CD4-positive, alpha-beta T cell treated with Interleukin-21 for 1 hour (primary cell): ENCODE results near the gene IRF2BPL.
A peak's percentile ranks its signal among the peaks of the same experiment; 100 is the strongest.
"Not testable (repeated sequence)": the region's sequence is repeated elsewhere in the genome, so short reads cannot be mapped to it uniquely, and the experiment has no call there.

ENCODE experiments used
- DNase-seq: peaks from one replicate; pipeline ENCODE4 v3.0.0-alpha.2; 2020

The IRF2BPL gene

GRCh38 chr14:77033622-77034589, 5.4 kb upstream of the IRF2BPL start:
- peak; percentile 90 for DNase-seq

GRCh38 chr14:77032844-77033621, 4.5 kb upstream of the IRF2BPL start:
- peak; percentile 84 for DNase-seq

- DNase-seq: no peak
These were observed 4.0 kb upstream of the IRF2BPL start for GRCh38 chr14:77032491-77032843.

GRCh38 chr14:77031759-77032490, 3.4 kb upstream of the IRF2BPL start:
- no peak for DNase-seq

- DNase-seq: peak; percentile 73
These were observed 747 bp downstream of the IRF2BPL start for GRCh38 chr14:77027538-77028383.

- peak; percentile 61 for DNase-seq
These were observed 1.5 kb downstream of the IRF2BPL start for GRCh38 chr14:77026930-77027537.

GRCh38 chr14:77026166-77026929, 2.2 kb downstream of the IRF2BPL start:
- DNase-seq: no peak

GRCh38 chr14:77025744-77026165, 2.8 kb downstream of the IRF2BPL start:
- DNase-seq: no peak

GRCh38 chr14:77024171-77024691, 4.3 kb downstream of the IRF2BPL start:
- peak; percentile 76 for DNase-seq

- DNase-seq: no peak
These were observed 5.2 kb downstream of the IRF2BPL start for GRCh38 chr14:77023001-77023996.

GRCh38 chr14:77022236-77022852, 6.2 kb downstream of the IRF2BPL start:
- no peak for DNase-seq

- not testable (repeated sequence) for DNase-seq
These were observed 7.1 kb downstream of the IRF2BPL start for GRCh38 chr14:77021424-77021823.

- DNase-seq: no peak
These were observed 9.7 kb downstream of the IRF2BPL start for GRCh38 chr14:77018785-77019184.

GRCh38 chr14:77017666-77018065, 10.8 kb downstream of the IRF2BPL start:
- no peak for DNase-seq

- DNase-seq: no peak
These were observed 13.8 kb downstream of the IRF2BPL start for GRCh38 chr14:77014734-77015133.

GRCh38 chr14:77014004-77014604, 14.4 kb downstream of the IRF2BPL start:
- DNase-seq: no peak

- no peak for DNase-seq
These were observed 16.2 kb downstream of the IRF2BPL start for GRCh38 chr14:77012193-77012765.

GRCh38 chr14:77011245-77011644, 17.3 kb downstream of the IRF2BPL start:
- DNase-seq: no peak
